ENCODE measurements around the gene RYR1.

- TF ChIP-seq TCF7L2 (IDR thresholded peaks at IDR 0.05; ENCODE audit: borderline replicate concordance, extremely low read depth, insufficient read depth, insufficient read length) (no peak), CTCF (IDR thresholded peaks at IDR 0.05 in 2 of 3, conservative IDR thresholded peaks at IDR 0.05 in 1 of 3; ENCODE audit: borderline replicate concordance in 1 of 3, insufficient read depth in 1 of 3, low read depth in 2 of 3, low read length in 2 of 3) (no peak), REST (IDR thresholded peaks at IDR 0.05; ENCODE audit: low read depth) (no peak), POLR2AphosphoS5 (IDR thresholded peaks at IDR 0.05; ENCODE audit: low read depth, low read length) (no peak)
Measured at GRCh38 chr19:38486731-38487336, 53.3 kb downstream of the RYR1 start.

All from HCT116 (cell line).